ENCODE measurements around the gene CNDP2.

DNA sequence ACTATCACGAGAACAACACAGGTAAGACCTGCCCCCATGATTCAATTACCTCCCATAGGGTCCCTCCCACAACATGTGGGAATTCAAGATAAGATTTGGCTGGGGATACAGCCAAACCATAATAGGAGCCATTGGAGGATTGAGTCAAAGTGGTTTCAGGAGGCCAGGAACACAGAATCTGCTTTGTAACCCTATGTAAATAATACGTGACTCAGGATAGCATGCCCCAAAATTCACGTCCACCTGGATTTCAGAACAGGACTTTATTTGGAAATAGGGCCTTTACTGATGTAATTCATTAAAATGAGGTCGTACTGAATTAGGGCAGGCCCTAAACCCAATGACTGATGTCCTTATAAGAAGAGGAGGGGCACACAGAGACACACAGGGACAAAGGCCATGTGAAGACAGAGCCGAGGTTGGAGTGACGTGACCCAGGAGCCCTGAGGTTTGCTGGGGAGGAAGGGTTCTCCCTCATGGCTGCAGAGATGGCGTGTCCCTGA lies 16.0 kb upstream of the CNDP2 start:
- TF ChIP-seq FOXA1 (IDR thresholded peaks at IDR 0.05) (no peak), FOXK2 (IDR thresholded peaks at IDR 0.05) (no peak)
